Measurements from ENCODE around the gene PES1.

The PES1 gene

GRCh38 chr22:30539368-30539767 lies 52.3 kb downstream of the PES1 start:
- H3K36me3 ChIP-seq = no peaks in the 10 kb centered on the region
- TF ChIP-seq CTCF (IDR thresholded peaks at IDR 0.05; ENCODE audit: low read depth, low read length) = no peak
- DNase-seq = no peak
- H3K27ac ChIP-seq = no peak overlapping the region
- H3K27me3 ChIP-seq (ENCODE audit: insufficient read depth, low read depth, severe bottlenecking) = no peaks in the 10 kb centered on the region
- no peak overlapping the region for H3K4me3 ChIP-seq (ENCODE audit: low read depth, low read length)
- H3K9me3 ChIP-seq (ENCODE audit: severe bottlenecking) = no peaks in the 10 kb centered on the region

GRCh38 chr22:30538280-30538679 lies 53.4 kb downstream of the PES1 start:
- Histone ChIP-seq H3K4me3 (ENCODE audit: low read depth, low read length) (no peak overlapping the region), H3K27ac (no peak overlapping the region), H3K36me3 (no peaks in the 10 kb centered on the region), H3K27me3 (ENCODE audit: insufficient read depth, low read depth, severe bottlenecking) (no peaks in the 10 kb centered on the region), H3K9me3 (ENCODE audit: severe bottlenecking) (no peaks in the 10 kb centered on the region)
- no peak for DNase-seq
- TF ChIP-seq CTCF (IDR thresholded peaks at IDR 0.05; ENCODE audit: low read depth, low read length) = no peak

GRCh38 chr22:30537083-30537731 lies 54.5 kb downstream of the PES1 start:
- H3K9me3 ChIP-seq (ENCODE audit: severe bottlenecking) = no peaks in the 10 kb centered on the region
- no peak for DNase-seq
- no peak overlapping the region for H3K27ac ChIP-seq
- no peaks in the 10 kb centered on the region for H3K27me3 ChIP-seq (ENCODE audit: insufficient read depth, low read depth, severe bottlenecking)
- TF ChIP-seq CTCF (IDR thresholded peaks at IDR 0.05; ENCODE audit: low read depth, low read length) = no peak
- no peak overlapping the region for H3K4me3 ChIP-seq (ENCODE audit: low read depth, low read length)
- H3K36me3 ChIP-seq = no peaks in the 10 kb centered on the region

GRCh38 chr22:30535182-30535581 lies 56.5 kb downstream of the PES1 start:
- H3K4me3 ChIP-seq (ENCODE audit: low read depth, low read length) = no peak overlapping the region
- no peak overlapping the region for H3K27ac ChIP-seq
- no peaks in the 10 kb centered on the region for H3K27me3 ChIP-seq (ENCODE audit: insufficient read depth, low read depth, severe bottlenecking)
- no peak for TF ChIP-seq CTCF (IDR thresholded peaks at IDR 0.05; ENCODE audit: low read depth, low read length)
- H3K36me3 ChIP-seq = no peaks in the 10 kb centered on the region
- H3K9me3 ChIP-seq (ENCODE audit: severe bottlenecking) = no peaks in the 10 kb centered on the region
- DNase-seq = no peak

GRCh38 chr22:30531651-30532608 lies 59.8 kb downstream of the PES1 start:
- no peaks in the 10 kb centered on the region for H3K27me3 ChIP-seq (ENCODE audit: insufficient read depth, low read depth, severe bottlenecking)
- no peak overlapping the region for H3K4me3 ChIP-seq (ENCODE audit: low read depth, low read length)
- no peaks in the 10 kb centered on the region for H3K9me3 ChIP-seq (ENCODE audit: severe bottlenecking)
- no peak for TF ChIP-seq CTCF (IDR thresholded peaks at IDR 0.05; ENCODE audit: low read depth, low read length)
- H3K27ac ChIP-seq = no peak overlapping the region
- no peak for DNase-seq
- no peaks in the 10 kb centered on the region for H3K36me3 ChIP-seq
